ENCODE measurements around the gene TAF15.

Gene TAF15

GRCh38 chr17:35817196-35817595 lies 7.9 kb downstream of the TAF15 start:
- DNase-seq (ENCODE audit: low read depth), result no peak
- no peak for TF ChIP-seq CTCF (IDR thresholded peaks at IDR 0.05; ENCODE audit: low read depth, low read length, missing control alignments)
- no peak overlapping the region for H3K4me3 ChIP-seq (ENCODE audit: low read depth, low read length)

GRCh38 chr17:35819455-35819854 lies 10.2 kb downstream of the TAF15 start:
- no peak for TF ChIP-seq CTCF (IDR thresholded peaks at IDR 0.05; ENCODE audit: low read depth, low read length, missing control alignments)
- H3K4me3 ChIP-seq (ENCODE audit: low read depth, low read length), result no peak overlapping the region
- no peak for DNase-seq (ENCODE audit: low read depth)

- H3K4me3 ChIP-seq (ENCODE audit: low read depth, low read length), result no peak overlapping the region
- DNase-seq (ENCODE audit: low read depth), result no peak
- TF ChIP-seq CTCF (IDR thresholded peaks at IDR 0.05; ENCODE audit: low read depth, low read length, missing control alignments), result no peak
Observed at GRCh38 chr17:35821308-35821707, 12.0 kb downstream of the TAF15 start.

GRCh38 chr17:35825206-35825605 lies 15.9 kb downstream of the TAF15 start:
- no peak for DNase-seq (ENCODE audit: low read depth)
- TF ChIP-seq CTCF (IDR thresholded peaks at IDR 0.05; ENCODE audit: low read depth, low read length, missing control alignments), result no peak

GRCh38 chr17:35841101-35841500 lies 31.8 kb downstream of the TAF15 start:
- TF ChIP-seq CTCF (IDR thresholded peaks at IDR 0.05; ENCODE audit: low read depth, low read length, missing control alignments), result no peak
- H3K4me3 ChIP-seq (ENCODE audit: low read depth, low read length), result no peak overlapping the region
- DNase-seq (ENCODE audit: low read depth), result no peak

More at GRCh38 chr17:35825206-35825605, 15.9 kb downstream of the TAF15 start:
- H3K4me3 ChIP-seq (ENCODE audit: low read depth, low read length), result no peak overlapping the region

- no peak for TF ChIP-seq CTCF (IDR thresholded peaks at IDR 0.05; ENCODE audit: low read depth, low read length, missing control alignments)
- DNase-seq (ENCODE audit: low read depth), result no peak
- no peak overlapping the region for H3K4me3 ChIP-seq (ENCODE audit: low read depth, low read length)
Observed at GRCh38 chr17:35841505-35841904, 32.2 kb downstream of the TAF15 start.

- TF ChIP-seq CTCF (IDR thresholded peaks at IDR 0.05; ENCODE audit: low read depth, low read length, missing control alignments), result no peak
- H3K4me3 ChIP-seq (ENCODE audit: low read depth, low read length), result no peak overlapping the region
- no peak for DNase-seq (ENCODE audit: low read depth)
Observed at GRCh38 chr17:35842239-35842638, 33.0 kb downstream of the TAF15 start.

All from GM12864 (cell line).